ENCODE results near the gene ENPP3. TPM values are rescaled to one million over a fixed set of nuclear protein-coding genes. Genes with fewer than 3 reads are reported as not detected.

The ENPP3 gene
- total and polyA plus RNA-seq, 3 experiments from 2014 or later: 0.15 to 1.3 (median 1.2) TPM

DNA sequence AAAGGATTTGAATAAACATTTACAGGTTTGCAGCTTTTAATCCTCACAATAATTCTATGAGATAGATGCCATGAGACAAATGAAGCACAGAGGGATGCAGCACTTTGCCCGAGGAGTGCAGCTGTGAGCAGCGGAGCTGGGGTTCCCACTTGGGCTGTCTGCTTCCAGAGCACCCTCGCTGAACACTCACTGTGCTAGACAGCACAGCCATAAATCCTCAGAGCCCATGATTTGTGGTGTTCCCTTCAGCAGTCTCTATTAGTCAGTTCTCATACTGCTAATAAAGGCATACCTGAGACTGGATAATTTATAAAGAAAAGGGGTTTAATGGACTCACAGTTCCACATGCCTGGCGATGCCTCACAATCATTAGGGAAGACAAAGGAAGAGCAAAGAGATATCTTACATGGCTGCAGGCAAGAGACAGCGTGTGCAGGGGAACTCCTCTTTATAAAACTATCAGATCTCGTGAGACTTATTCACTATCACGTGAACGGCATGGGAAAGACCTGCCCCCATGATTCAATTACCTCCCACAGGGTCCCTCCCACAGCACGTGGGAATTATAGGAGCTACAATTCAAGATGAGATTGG is 99.0 kb downstream of the ENPP3 start:
- CTCF ChIA-PET: no interaction called here
- Mint-ChIP-seq H3K27me3 (no peaks in the 10 kb centered on the region), H3K36me3 (no peaks in the 10 kb centered on the region)

DNA sequence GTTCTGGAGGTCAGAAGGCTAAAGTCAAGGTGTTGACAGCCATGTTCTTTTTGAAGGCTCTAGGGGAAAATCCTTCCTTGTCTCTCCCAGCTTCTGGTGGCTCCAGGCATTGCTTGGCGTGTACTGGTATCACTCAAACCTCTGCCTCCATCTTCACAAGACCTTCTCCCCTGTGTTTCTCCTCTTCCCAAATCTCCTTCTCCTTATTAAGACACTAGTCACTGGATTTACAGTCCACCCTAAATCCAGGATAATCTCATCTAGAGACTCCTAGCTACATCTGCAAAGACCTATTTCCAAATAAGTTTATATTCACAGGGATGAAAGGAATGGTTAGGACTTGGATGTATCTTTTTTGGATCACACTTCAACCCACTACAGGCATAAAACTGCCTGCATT is 99.7 kb downstream of the ENPP3 start:
- no peak overlapping the region for H3K27ac ChIP-seq (ENCODE audit: low read depth, low read length)
- H3K27me3 ChIP-seq (ENCODE audit: insufficient read depth, low read length, poor library complexity, severe bottlenecking): no peaks in the 10 kb centered on the region
- Mint-ChIP-seq H3K27ac (no peak overlapping the region), H3K27me3 (peaks cover 0 to 5% of the 10 kb centered on the region in 2 donors), H3K9me3 (peaks cover 0 to 2% (median 0%) of the 10 kb centered on the region in 5 donors), H3K4me1 (no peaks in the 10 kb centered on the region), H3K4me3 (no peak overlapping the region), H3K36me3 (no peaks in the 10 kb centered on the region)
- CTCF ChIA-PET: no interaction called here
- no peak for DNase-seq
- POLR2A ChIA-PET: no interaction called here
- H3K4me1 ChIP-seq (ENCODE audit: insufficient read depth, low read length): no peaks in the 10 kb centered on the region
- no peak overlapping the region for H3K4me3 ChIP-seq (ENCODE audit: low read length)
- no peaks in the 10 kb centered on the region for H3K36me3 ChIP-seq (ENCODE audit: insufficient read depth, low read length)
- H3K9me3 ChIP-seq (ENCODE audit: low read length): no peaks in the 10 kb centered on the region

More for the DNA sequence above, 99.0 kb downstream of the ENPP3 start:
- no peaks in the 10 kb centered on the region for H3K9me3 ChIP-seq (ENCODE audit: low read length)
- Mint-ChIP-seq H3K4me3 (no peak overlapping the region), H3K4me1 (no peaks in the 10 kb centered on the region), H3K9me3 (no peaks in the 10 kb centered on the region), H3K27ac (peak overlapping the region in 1 of 8 donors; percentile 10)
- H3K36me3 ChIP-seq (ENCODE audit: insufficient read depth, low read length): no peaks in the 10 kb centered on the region
- H3K4me3 ChIP-seq (ENCODE audit: low read length): no peak overlapping the region
- no peaks in the 10 kb centered on the region for H3K27me3 ChIP-seq (ENCODE audit: insufficient read depth, low read length, poor library complexity, severe bottlenecking)
- POLR2A ChIA-PET: no interaction called here
- H3K4me1 ChIP-seq (ENCODE audit: insufficient read depth, low read length): no peaks in the 10 kb centered on the region
- DNase-seq: no peak
- no peak overlapping the region for H3K27ac ChIP-seq (ENCODE audit: low read depth, low read length)

DNA sequence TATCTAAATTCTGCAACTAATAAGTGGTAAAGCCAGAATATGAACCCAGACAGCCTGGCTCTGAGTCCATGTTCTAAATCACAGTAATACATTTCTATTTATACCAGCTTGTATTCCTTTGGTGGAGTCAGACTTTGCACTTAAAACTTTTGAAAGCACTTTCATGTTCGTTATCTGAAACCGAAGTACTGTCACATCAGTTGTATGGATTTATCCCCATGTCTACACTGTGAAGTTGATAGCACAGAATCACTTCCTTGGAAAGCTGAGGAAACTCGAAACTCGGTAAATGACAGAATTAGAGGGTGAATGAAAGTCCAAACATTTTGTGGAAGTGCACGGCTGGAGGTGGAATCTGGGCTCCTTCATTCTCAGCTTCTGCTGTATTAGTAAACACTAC is 102.0 kb downstream of the ENPP3 start:
- POLR2A ChIA-PET: interaction anchor here (0.6 kb wide), 1 partner anchor 38 kb away, joined by 3 read pairs; no protein-coding TSS in a partner anchor
- Mint-ChIP-seq H3K27ac (no peak overlapping the region), H3K4me3 (no peak overlapping the region), H3K4me1 (no peaks in the 10 kb centered on the region), H3K36me3 (no peaks in the 10 kb centered on the region), H3K9me3 (peaks cover 0 to 2% (median 0%) of the 10 kb centered on the region in 5 donors), H3K27me3 (peaks cover 0 to 15% of the 10 kb centered on the region in 2 donors)
- Histone ChIP-seq H3K27me3 (ENCODE audit: insufficient read depth, low read length, poor library complexity, severe bottlenecking) (no peaks in the 10 kb centered on the region), H3K4me1 (ENCODE audit: insufficient read depth, low read length) (no peaks in the 10 kb centered on the region), H3K4me3 (ENCODE audit: low read length) (no peak overlapping the region), H3K9me3 (ENCODE audit: low read length) (no peaks in the 10 kb centered on the region), H3K36me3 (ENCODE audit: insufficient read depth, low read length) (no peaks in the 10 kb centered on the region), H3K27ac (ENCODE audit: low read depth, low read length) (no peak overlapping the region)
- DNase-seq: no peak
- CTCF ChIA-PET: no interaction called here

DNA sequence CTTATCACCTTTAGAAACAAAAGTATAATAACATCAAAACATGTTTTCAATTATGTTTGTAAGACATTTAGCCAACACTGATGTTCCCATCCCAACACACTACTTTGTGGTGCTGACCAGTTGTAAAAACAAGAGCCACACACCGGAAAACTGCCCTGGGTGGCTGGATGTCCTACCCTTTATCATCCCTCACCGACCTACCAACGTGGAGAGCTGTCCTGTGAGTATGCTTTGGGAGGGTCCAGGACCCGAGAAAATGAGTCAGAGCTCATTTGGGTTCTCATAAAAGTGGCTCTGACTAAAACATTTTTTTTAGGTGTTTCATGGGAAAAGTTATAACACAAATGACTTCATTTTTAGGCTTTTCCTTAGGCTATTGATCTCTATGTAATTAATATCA is 103.1 kb downstream of the ENPP3 start:
- POLR2A ChIA-PET: no interaction called here
- Histone ChIP-seq H3K27ac (ENCODE audit: low read depth, low read length) (no peak overlapping the region), H3K27me3 (ENCODE audit: insufficient read depth, low read length, poor library complexity, severe bottlenecking) (no peaks in the 10 kb centered on the region), H3K36me3 (ENCODE audit: insufficient read depth, low read length) (no peaks in the 10 kb centered on the region), H3K4me3 (ENCODE audit: low read length) (no peak overlapping the region), H3K9me3 (ENCODE audit: low read length) (no peaks in the 10 kb centered on the region), H3K4me1 (ENCODE audit: insufficient read depth, low read length) (no peaks in the 10 kb centered on the region)
- DNase-seq: no peak
- CTCF ChIA-PET: no interaction called here
- Mint-ChIP-seq H3K4me3 (no peak overlapping the region), H3K4me1 (no peaks in the 10 kb centered on the region), H3K27me3 (peaks cover 0 to 19% of the 10 kb centered on the region in 2 donors), H3K9me3 (peaks cover 0 to 2% (median 0%) of the 10 kb centered on the region in 5 donors), H3K36me3 (no peaks in the 10 kb centered on the region), H3K27ac (no peak overlapping the region)

DNA sequence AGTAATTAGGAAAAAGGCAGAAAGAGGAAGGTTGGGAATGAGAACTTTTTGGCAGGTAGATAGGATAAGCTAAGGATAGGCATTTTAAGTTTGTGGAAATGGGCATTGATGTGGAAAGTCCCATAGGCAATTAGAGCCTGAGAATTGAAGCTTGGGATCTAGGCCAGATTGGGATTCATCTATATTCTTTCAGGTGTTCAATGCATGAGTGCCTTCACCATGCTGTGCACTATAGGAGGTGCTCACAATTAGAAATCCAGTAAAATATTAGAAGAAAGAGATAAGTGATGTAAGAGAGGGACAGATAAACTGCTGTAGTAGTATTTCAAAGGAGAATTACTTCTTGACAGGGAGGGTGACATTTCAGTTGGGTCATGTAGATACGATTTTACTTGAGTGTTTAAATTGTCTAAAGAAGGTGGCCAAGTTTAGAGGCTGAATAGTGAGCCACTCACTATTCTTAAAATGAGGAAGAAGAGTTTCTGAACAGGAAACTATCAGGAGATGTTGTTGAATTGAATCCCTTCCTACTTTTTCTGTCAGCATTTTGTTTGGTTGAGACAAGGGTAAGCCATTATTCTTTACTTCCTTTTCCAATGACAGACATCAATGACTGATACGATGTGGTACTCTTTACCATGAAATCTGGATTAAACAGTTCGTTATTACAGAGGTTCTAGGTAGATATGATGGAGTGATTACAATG is 104.7 kb downstream of the ENPP3 start:
- no peaks in the 10 kb centered on the region for H3K4me1 ChIP-seq (ENCODE audit: insufficient read depth, low read length)
- no peaks in the 10 kb centered on the region for H3K36me3 ChIP-seq (ENCODE audit: insufficient read depth, low read length)
- Mint-ChIP-seq H3K27me3 (peaks cover 0 to 19% of the 10 kb centered on the region in 2 donors), H3K27ac (no peak overlapping the region), H3K4me1 (no peaks in the 10 kb centered on the region), H3K4me3 (no peak overlapping the region), H3K9me3 (peaks cover 0 to 2% (median 0%) of the 10 kb centered on the region in 5 donors), H3K36me3 (no peaks in the 10 kb centered on the region)
- POLR2A ChIA-PET: no interaction called here
- no peak overlapping the region for H3K4me3 ChIP-seq (ENCODE audit: low read length)
- no peak overlapping the region for H3K27ac ChIP-seq (ENCODE audit: low read depth, low read length)
- no peaks in the 10 kb centered on the region for H3K9me3 ChIP-seq (ENCODE audit: low read length)
- H3K27me3 ChIP-seq (ENCODE audit: insufficient read depth, low read length, poor library complexity, severe bottlenecking): no peaks in the 10 kb centered on the region
- DNase-seq: no peak
- CTCF ChIA-PET: no interaction called here

DNA sequence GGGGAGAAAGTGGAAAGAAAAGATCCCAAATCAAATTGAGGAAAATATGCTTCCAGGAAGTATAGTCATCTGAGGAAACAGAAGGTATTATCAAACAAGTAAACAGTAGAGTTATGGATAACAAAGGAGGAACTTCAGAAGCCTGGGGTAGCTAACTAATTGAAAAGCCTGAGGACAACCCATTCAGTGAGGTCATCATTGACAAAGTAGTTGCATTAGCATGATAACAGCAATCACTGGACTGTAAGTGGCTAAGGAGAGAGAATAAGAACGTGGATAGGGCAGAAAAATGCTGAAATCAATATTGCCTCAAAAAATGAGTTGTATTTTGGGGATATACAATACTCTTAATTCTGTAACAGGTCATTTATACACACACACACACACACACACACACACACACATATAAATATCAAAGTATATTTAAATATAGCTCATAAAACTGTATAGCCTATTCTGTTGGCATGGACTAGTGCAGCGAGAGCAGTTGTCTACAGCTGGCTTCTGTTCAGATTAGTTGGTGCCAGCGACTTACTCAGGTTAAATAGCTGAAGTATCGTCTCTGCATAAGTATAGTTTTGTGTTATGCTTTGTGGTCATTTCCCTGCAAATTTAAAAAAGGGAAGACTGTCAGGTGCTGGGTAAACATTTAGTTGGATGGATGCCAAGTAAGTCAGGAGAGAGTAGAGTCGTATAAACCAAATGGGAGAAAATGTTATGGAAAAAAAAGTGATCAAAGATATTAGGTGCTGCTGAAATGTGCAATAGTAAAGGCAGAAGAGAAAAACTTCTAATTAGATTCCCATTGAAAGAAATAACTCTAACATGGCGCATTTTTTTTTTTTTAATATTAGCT is 107.6 kb downstream of the ENPP3 start:
- no peak for DNase-seq
- no peaks in the 10 kb centered on the region for H3K4me1 Mint-ChIP-seq
- no peaks in the 10 kb centered on the region for H3K4me1 ChIP-seq (ENCODE audit: insufficient read depth, low read length)
- no peak overlapping the region for H3K4me3 Mint-ChIP-seq
- no peaks in the 10 kb centered on the region for H3K27me3 ChIP-seq (ENCODE audit: insufficient read depth, low read length, poor library complexity, severe bottlenecking)
- POLR2A ChIA-PET: no interaction called here
- no peaks in the 10 kb centered on the region for H3K36me3 Mint-ChIP-seq
- CTCF ChIA-PET: no interaction called here
- no peak overlapping the region for H3K27ac Mint-ChIP-seq
- H3K27ac ChIP-seq (ENCODE audit: low read depth, low read length): no peak overlapping the region
- no peaks in the 10 kb centered on the region for H3K36me3 ChIP-seq (ENCODE audit: insufficient read depth, low read length)
- no peak overlapping the region for H3K4me3 ChIP-seq (ENCODE audit: low read length)
- H3K9me3 Mint-ChIP-seq: peaks cover 0 to 2% (median 0%) of the 10 kb centered on the region in 5 donors
- peaks cover 0 to 19% of the 10 kb centered on the region in 2 donors for H3K27me3 Mint-ChIP-seq
- H3K9me3 ChIP-seq (ENCODE audit: low read length): no peaks in the 10 kb centered on the region

DNA sequence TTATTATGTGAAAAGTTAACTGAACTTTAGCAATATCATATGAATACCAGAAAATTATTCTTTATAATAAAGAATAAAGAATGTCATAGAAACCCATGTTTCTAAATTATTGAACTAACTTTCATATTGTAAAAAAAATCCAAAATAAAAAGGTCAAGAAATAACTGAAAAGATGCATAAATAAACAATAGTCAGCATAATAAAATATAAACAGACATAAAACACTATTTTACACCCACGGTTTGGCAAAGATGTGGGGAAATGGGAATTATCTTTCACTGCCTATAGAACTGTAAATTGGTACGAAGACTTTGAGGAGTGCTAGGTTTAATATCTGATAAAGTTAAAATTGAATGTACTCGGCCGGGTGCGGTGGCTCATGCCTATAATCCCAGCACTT is 108.4 kb downstream of the ENPP3 start:
- Mint-ChIP-seq H3K9me3 (peaks cover 0 to 2% (median 0%) of the 10 kb centered on the region in 5 donors), H3K4me3 (no peak overlapping the region), H3K36me3 (no peaks in the 10 kb centered on the region), H3K27me3 (peaks cover 0 to 19% of the 10 kb centered on the region in 2 donors), H3K27ac (no peak overlapping the region), H3K4me1 (no peaks in the 10 kb centered on the region)
- H3K36me3 ChIP-seq (ENCODE audit: insufficient read depth, low read length): no peaks in the 10 kb centered on the region
- H3K9me3 ChIP-seq (ENCODE audit: low read length): no peaks in the 10 kb centered on the region
- no peak overlapping the region for H3K4me3 ChIP-seq (ENCODE audit: low read length)
- H3K27ac ChIP-seq (ENCODE audit: low read depth, low read length): no peak overlapping the region
- H3K4me1 ChIP-seq (ENCODE audit: insufficient read depth, low read length): no peaks in the 10 kb centered on the region
- DNase-seq: no peak
- CTCF ChIA-PET: no interaction called here
- POLR2A ChIA-PET: no interaction called here
- no peaks in the 10 kb centered on the region for H3K27me3 ChIP-seq (ENCODE audit: insufficient read depth, low read length, poor library complexity, severe bottlenecking)

DNA sequence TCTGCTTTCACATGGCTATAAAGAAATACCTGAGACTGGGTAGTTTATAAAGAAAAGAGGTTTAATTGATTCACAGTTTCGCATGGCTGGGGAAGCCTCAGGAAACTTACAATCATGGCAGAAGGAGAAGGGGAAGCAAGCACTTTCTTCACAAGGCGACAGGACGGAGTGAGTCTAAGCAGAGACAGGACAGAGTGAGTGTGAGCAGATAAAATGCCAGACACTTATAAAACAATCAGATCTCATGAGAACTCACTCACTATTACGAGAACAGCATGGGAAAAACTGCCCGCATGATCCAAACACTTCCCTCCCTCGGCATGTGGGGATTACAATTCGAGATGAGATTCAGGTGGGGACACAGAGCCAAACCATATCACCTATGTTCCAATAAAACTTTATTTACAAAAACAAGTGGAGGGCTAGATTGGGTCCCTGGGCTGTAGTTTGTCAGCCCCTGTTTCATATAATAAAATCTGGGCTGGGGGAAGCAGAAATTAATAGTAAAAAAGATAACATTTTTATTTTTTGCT is 110.8 kb downstream of the ENPP3 start:
- Histone ChIP-seq H3K9me3 (ENCODE audit: low read length) (no peaks in the 10 kb centered on the region), H3K4me1 (ENCODE audit: insufficient read depth, low read length) (no peaks in the 10 kb centered on the region), H3K27me3 (ENCODE audit: insufficient read depth, low read length, poor library complexity, severe bottlenecking) (no peaks in the 10 kb centered on the region), H3K27ac (ENCODE audit: low read depth, low read length) (no peak overlapping the region), H3K36me3 (ENCODE audit: insufficient read depth, low read length) (no peaks in the 10 kb centered on the region), H3K4me3 (ENCODE audit: low read length) (no peak overlapping the region)
- Mint-ChIP-seq H3K27ac (no peak overlapping the region), H3K9me3 (no peaks in the 10 kb centered on the region), H3K4me1 (no peaks in the 10 kb centered on the region), H3K27me3 (peaks cover 0 to 11% of the 10 kb centered on the region in 2 donors), H3K4me3 (no peak overlapping the region), H3K36me3 (no peaks in the 10 kb centered on the region)
- ChIA-PET CTCF (no interaction called here), POLR2A (no interaction called here)
- no peak for DNase-seq

Data from CD8-positive, alpha-beta memory T cell (primary cell).